HFFc6 (cell line): ENCODE measurements around the gene PDZRN3. TPM values are rescaled to one million over a fixed set of nuclear protein-coding genes. Genes with fewer than 3 reads are reported as not detected.

ENCODE experiments used
- DNase-seq: peaks from one replicate; pipeline ENCODE4 v3.0.0-alpha.2; 2018
- H3K27ac Mint-ChIP-seq: 2 replicates; pipeline ENCODE4 v1.8.0; 2020; ENCODE audit warnings: mild to moderate bottlenecking, mixed read lengths
- H3K27me3 Mint-ChIP-seq: 2 replicates; pipeline ENCODE4 v1.8.0; 2021; ENCODE audit warnings: mild to moderate bottlenecking, moderate library complexity, mixed read lengths; ENCODE audit not compliant: insufficient read depth
- H3K36me3 Mint-ChIP-seq: 2 replicates; pipeline ENCODE4 v1.8.0; 2021; ENCODE audit warnings: low read depth, mixed read lengths
- H3K4me1 Mint-ChIP-seq: 2 replicates; pipeline ENCODE4 v1.8.0; 2020; ENCODE audit warnings: low read depth, mixed read lengths
- H3K4me3 Mint-ChIP-seq: 2 replicates; pipeline ENCODE4 v1.8.0; 2020; ENCODE audit warnings: mild to moderate bottlenecking, moderate library complexity, mixed read lengths
- H3K9me3 Mint-ChIP-seq: 2 replicates; pipeline ENCODE4 v1.8.0; 2020; ENCODE audit warnings: mild to moderate bottlenecking, mixed read lengths
- total RNA-seq, 6 experiments: library from RNA; stranded (reverse); fragmentation: NEBNext Ultra II Directional; extraction: Animal tissue kit (Norgen Biotek cat#: 25700); gene quantifications; 2 replicates in 1 of 6; 3 replicates in 5 of 6; pipeline ENCODE4 v1.2.3, GENCODE V29; 2021
- TF ChIP-seq, protein P1 (sequence below): fragments of 200-600 bp; sonication (generic); IDR thresholded peaks from 2 replicates; pipeline ENCODE4 v1.5.0; 2021; ENCODE audit warnings: antibody characterized with exemption, mild to moderate bottlenecking

The PDZRN3 gene
- total RNA-seq, 6 experiments from 2014 or later = 15.1 to 18.5 (median 16.7) TPM

- no peak overlapping the region for H3K27ac Mint-ChIP-seq
- H3K27me3 Mint-ChIP-seq = no peaks in the 10 kb centered on the region; the same call in 1 of the 2 replicates
- DNase-seq = no peak
- TF ChIP-seq, protein P1, sequence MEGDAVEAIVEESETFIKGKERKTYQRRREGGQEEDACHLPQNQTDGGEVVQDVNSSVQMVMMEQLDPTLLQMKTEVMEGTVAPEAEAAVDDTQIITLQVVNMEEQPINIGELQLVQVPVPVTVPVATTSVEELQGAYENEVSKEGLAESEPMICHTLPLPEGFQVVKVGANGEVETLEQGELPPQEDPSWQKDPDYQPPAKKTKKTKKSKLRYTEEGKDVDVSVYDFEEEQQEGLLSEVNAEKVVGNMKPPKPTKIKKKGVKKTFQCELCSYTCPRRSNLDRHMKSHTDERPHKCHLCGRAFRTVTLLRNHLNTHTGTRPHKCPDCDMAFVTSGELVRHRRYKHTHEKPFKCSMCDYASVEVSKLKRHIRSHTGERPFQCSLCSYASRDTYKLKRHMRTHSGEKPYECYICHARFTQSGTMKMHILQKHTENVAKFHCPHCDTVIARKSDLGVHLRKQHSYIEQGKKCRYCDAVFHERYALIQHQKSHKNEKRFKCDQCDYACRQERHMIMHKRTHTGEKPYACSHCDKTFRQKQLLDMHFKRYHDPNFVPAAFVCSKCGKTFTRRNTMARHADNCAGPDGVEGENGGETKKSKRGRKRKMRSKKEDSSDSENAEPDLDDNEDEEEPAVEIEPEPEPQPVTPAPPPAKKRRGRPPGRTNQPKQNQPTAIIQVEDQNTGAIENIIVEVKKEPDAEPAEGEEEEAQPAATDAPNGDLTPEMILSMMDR = no peak
- no peaks in the 10 kb centered on the region for H3K9me3 Mint-ChIP-seq
- H3K4me3 Mint-ChIP-seq = no peak overlapping the region
- H3K4me1 Mint-ChIP-seq = peaks cover 84% of the 10 kb centered on the region
- H3K36me3 Mint-ChIP-seq = no peaks in the 10 kb centered on the region; the same call in 1 of the 2 replicates
Measured at GRCh38 chr3:73559749-73560148, 65.0 kb downstream of the PDZRN3 start.

- H3K36me3 Mint-ChIP-seq = no peaks in the 10 kb centered on the region; the same call in none of the 2 replicates
- H3K9me3 Mint-ChIP-seq = no peaks in the 10 kb centered on the region
- H3K27ac Mint-ChIP-seq = no peak overlapping the region
- H3K27me3 Mint-ChIP-seq = peaks cover 1% of the 10 kb centered on the region; the same call in 1 of the 2 replicates
- no peak overlapping the region; the same call in 1 of the 2 replicates for H3K4me3 Mint-ChIP-seq
- TF ChIP-seq, protein P1 = no peak
- H3K4me1 Mint-ChIP-seq = peaks cover 74% of the 10 kb centered on the region
- DNase-seq = no peak
Measured at GRCh38 chr3:73558727-73559075, 66.0 kb downstream of the PDZRN3 start.

- H3K4me3 Mint-ChIP-seq = no peak overlapping the region; the same call in 1 of the 2 replicates
- no peaks in the 10 kb centered on the region for H3K9me3 Mint-ChIP-seq
- no peak overlapping the region for H3K27ac Mint-ChIP-seq
- peaks cover 70% of the 10 kb centered on the region for H3K4me1 Mint-ChIP-seq
- H3K36me3 Mint-ChIP-seq = no peaks in the 10 kb centered on the region; the same call in none of the 2 replicates
- peaks cover 1% of the 10 kb centered on the region; the same call in 1 of the 2 replicates for H3K27me3 Mint-ChIP-seq
- peak; percentile 30 for DNase-seq
- TF ChIP-seq, protein P1 = no peak
Measured at GRCh38 chr3:73557986-73558726, 66.6 kb downstream of the PDZRN3 start.

GRCh38 chr3:73556520-73557372, 68.0 kb downstream of the PDZRN3 start:
- no peaks in the 10 kb centered on the region; the same call in none of the 2 replicates for H3K36me3 Mint-ChIP-seq
- TF ChIP-seq, protein P1 = no peak
- no peak overlapping the region for H3K27ac Mint-ChIP-seq
- peaks cover 77% of the 10 kb centered on the region for H3K4me1 Mint-ChIP-seq
- no peak overlapping the region for H3K4me3 Mint-ChIP-seq
- no peaks in the 10 kb centered on the region for H3K9me3 Mint-ChIP-seq
- H3K27me3 Mint-ChIP-seq = peaks cover 1% of the 10 kb centered on the region; the same call in 1 of the 2 replicates
- DNase-seq = no peak

- H3K36me3 Mint-ChIP-seq = no peaks in the 10 kb centered on the region; the same call in none of the 2 replicates
- H3K27me3 Mint-ChIP-seq = peaks cover 1% of the 10 kb centered on the region; the same call in 1 of the 2 replicates
- H3K4me1 Mint-ChIP-seq = peaks cover 69% of the 10 kb centered on the region
- DNase-seq = no peak
- H3K27ac Mint-ChIP-seq = no peak overlapping the region
- TF ChIP-seq, protein P1 = no peak
- no peak overlapping the region for H3K4me3 Mint-ChIP-seq
- no peaks in the 10 kb centered on the region for H3K9me3 Mint-ChIP-seq
Measured at GRCh38 chr3:73555076-73555475, 69.7 kb downstream of the PDZRN3 start.
